CD4-positive, alpha-beta T cell (primary cell): ENCODE measurements around the gene ITFG2. TPM values are rescaled to one million over a fixed set of nuclear protein-coding genes. Genes with fewer than 3 reads are reported as not detected.
A peak's percentile ranks its signal among the peaks of the same experiment; 100 is the strongest.
"Not testable (repeated sequence)": the region's sequence is repeated elsewhere in the genome, so short reads cannot be mapped to it uniquely, and the experiment has no call there.

Source experiments
- ATAC-seq: fragments of 200-7000 bp; cut with Tn5 transposase; one replicate; pipeline ENCODE4 v1.10.0; 2022; ENCODE audit warnings: mild to moderate bottlenecking; ENCODE audit not compliant: poor library complexity
- CTCF ChIA-PET: fragments of 350-600 bp; sonication (Branson Sonifier 250); formaldehyde crosslinking; loops from one replicate; lab custom pipeline; 2021; ENCODE audit warnings: antibody characterized with exemption, inconsistent platforms; lab: Charles Lee
- POLR2A ChIA-PET: fragments of 350-600 bp; sonication (Branson Sonifier 250); formaldehyde crosslinking; loops from one replicate; lab custom pipeline; 2021; ENCODE audit warnings: antibody characterized with exemption, inconsistent platforms; lab: Charles Lee
- DNase-seq, 14 experiments: peaks; one replicate each; pipeline ENCODE4 v3.0.0-alpha.2; 2013 to 2020; ENCODE audit warnings: mixed read lengths in 2 of 14
- H3K27ac ChIP-seq, 2 donors: one replicate each; pipeline versions ENCODE4 v1.5.1 to v1.7.0; 2013; ENCODE audit warnings: low read length in 2 of 2, low read depth in 1 of 2, mild to moderate bottlenecking in 1 of 2
- H3K27me3 ChIP-seq, 2 experiments: 1 replicate in 1 of 2; 2 replicates in 1 of 2; pipeline versions ENCODE4 v1.6.1 to v1.7.0; 2013; ENCODE audit warnings: low read length in 2 of 2, control low read depth in 1 of 2, mild to moderate bottlenecking in 1 of 2, moderate library complexity in 1 of 2; ENCODE audit not compliant: insufficient read depth in 2 of 2, control insufficient read depth in 1 of 2
- H3K36me3 ChIP-seq: one replicate; pipeline ENCODE4 v1.6.1; 2013; ENCODE audit warnings: low read length, control low read depth; ENCODE audit not compliant: insufficient read depth
- H3K4me1 ChIP-seq: one replicate; pipeline ENCODE4 v1.6.1; 2013; ENCODE audit warnings: low read length, control low read depth; ENCODE audit not compliant: insufficient read depth
- H3K4me3 ChIP-seq: one replicate; pipeline ENCODE4 v1.5.1; 2013; ENCODE audit warnings: mild to moderate bottlenecking, low read length, moderate library complexity
- H3K9me3 ChIP-seq, 2 experiments: 1 replicate in 1 of 2; 2 replicates in 1 of 2; pipeline versions ENCODE4 v1.6.1 to v1.7.0; 2013; ENCODE audit warnings: low read length in 2 of 2, mild to moderate bottlenecking in 2 of 2, control low read depth in 1 of 2, moderate library complexity in 1 of 2; ENCODE audit not compliant: control insufficient read depth in 1 of 2, insufficient read depth in 1 of 2
- H3K27ac Mint-ChIP-seq: one replicate; pipeline ENCODE4 v1.8.0; 2020; ENCODE audit warnings: mixed read lengths
- H3K27me3 Mint-ChIP-seq: one replicate; pipeline ENCODE4 v1.8.0; 2021; ENCODE audit warnings: mixed read lengths
- H3K36me3 Mint-ChIP-seq: one replicate; pipeline ENCODE4 v1.8.0; 2021; ENCODE audit warnings: low read depth, mixed read lengths
- H3K4me1 Mint-ChIP-seq: one replicate; pipeline ENCODE4 v1.8.0; 2021; ENCODE audit warnings: low read depth, mixed read lengths
- H3K4me3 Mint-ChIP-seq: one replicate; pipeline ENCODE4 v1.8.0; 2020; ENCODE audit warnings: mild to moderate bottlenecking, mixed read lengths
- H3K9me3 Mint-ChIP-seq: one replicate; pipeline ENCODE4 v1.8.0; 2020; ENCODE audit warnings: mixed read lengths
- CTCF ChIP-seq: fragments of 200-600 bp; IDR thresholded peaks from one replicate; pipeline ENCODE4 v1.8.0; 2022; ENCODE audit warnings: antibody characterized with exemption, mild to moderate bottlenecking
- intact Hi-C, 2 experiments: fragments of 100-400 bp; cut with DNase I in 1 of 2; cut with micrococcal nuclease in 1 of 2; formaldehyde crosslinking; loops; one replicate each; pipeline versions ENCODE4 v1.15.1 to v1.9.0; 2023 to 2025; cut with DNase I, micrococcal nuclease
- total RNA-seq, 174 experiments: library from RNA in 2 of 174; stranded (reverse) in 2 of 174; gene quantifications; one replicate each; pipeline ENCODE4 v1.2.3 and lab custom pipeline; 2021 to 2026

The ITFG2 gene
- total RNA-seq, 2 experiments from 2014 or later, result 61.3 to 68.5 TPM

GRCh38 chr12:2765608-2766007 is 46.9 kb upstream of the ITFG2 start:
- ATAC-seq, result no peak
- no peak overlapping the region for H3K27ac ChIP-seq
- no peaks in the 10 kb centered on the region for H3K4me1 ChIP-seq
- H3K4me3 ChIP-seq, result no peak overlapping the region
- CTCF ChIA-PET, result interaction anchor here (0.5 kb wide), 1 partner anchor 12 kb away, joined by 3 read pairs; no protein-coding TSS in a partner anchor
- POLR2A ChIA-PET, result no interaction called here
- DNase-seq, result no peak
- H3K27me3 ChIP-seq, result no peaks in the 10 kb centered on the region
- intact Hi-C loops, result no loop called here
- H3K4me1 Mint-ChIP-seq, result no peaks in the 10 kb centered on the region
- no peak overlapping the region for H3K4me3 Mint-ChIP-seq
- no peaks in the 10 kb centered on the region for H3K27me3 Mint-ChIP-seq
- TF ChIP-seq CTCF, result no peak
- no peaks in the 10 kb centered on the region for H3K36me3 ChIP-seq
- H3K27ac Mint-ChIP-seq, result no peak overlapping the region
- peaks cover 0 to 4% of the 10 kb centered on the region in 2 experiments for H3K9me3 ChIP-seq
- H3K36me3 Mint-ChIP-seq, result no peaks in the 10 kb centered on the region
- H3K9me3 Mint-ChIP-seq, result no peaks in the 10 kb centered on the region

GRCh38 chr12:2768224-2768961 is 44.1 kb upstream of the ITFG2 start:
- DNase-seq, result peak in 1 of 14 experiments; percentile 25
- Histone ChIP-seq H3K9me3 (peaks cover 0 to 4% of the 10 kb centered on the region in 2 experiments), H3K36me3 (no peaks in the 10 kb centered on the region), H3K4me3 (no peak overlapping the region), H3K4me1 (no peaks in the 10 kb centered on the region), H3K27ac (no peak overlapping the region), H3K27me3 (no peaks in the 10 kb centered on the region)
- H3K4me1 Mint-ChIP-seq, result no peaks in the 10 kb centered on the region
- H3K9me3 Mint-ChIP-seq, result no peaks in the 10 kb centered on the region
- no peak for TF ChIP-seq CTCF
- intact Hi-C loops, result no loop called here
- no peaks in the 10 kb centered on the region for H3K27me3 Mint-ChIP-seq
- CTCF ChIA-PET, result no interaction called here
- POLR2A ChIA-PET, result no interaction called here
- no peaks in the 10 kb centered on the region for H3K36me3 Mint-ChIP-seq
- ATAC-seq, result no peak
- H3K4me3 Mint-ChIP-seq, result no peak overlapping the region
- no peak overlapping the region for H3K27ac Mint-ChIP-seq

GRCh38 chr12:2769866-2770533 is 42.5 kb upstream of the ITFG2 start:
- Histone ChIP-seq H3K36me3 (no peaks in the 10 kb centered on the region), H3K27me3 (no peaks in the 10 kb centered on the region), H3K4me1 (no peaks in the 10 kb centered on the region), H3K9me3 (peaks cover 0 to 4% of the 10 kb centered on the region in 2 experiments), H3K27ac (no peak overlapping the region), H3K4me3 (no peak overlapping the region)
- H3K4me1 Mint-ChIP-seq, result no peaks in the 10 kb centered on the region
- intact Hi-C loops, result no loop called here
- no peak for DNase-seq
- ChIA-PET POLR2A (no interaction called here), CTCF (no interaction called here)
- no peak for ATAC-seq
- H3K36me3 Mint-ChIP-seq, result no peaks in the 10 kb centered on the region
- no peak overlapping the region for H3K27ac Mint-ChIP-seq
- H3K4me3 Mint-ChIP-seq, result no peak overlapping the region
- H3K27me3 Mint-ChIP-seq, result no peaks in the 10 kb centered on the region
- TF ChIP-seq CTCF, result no peak
- no peaks in the 10 kb centered on the region for H3K9me3 Mint-ChIP-seq

- H3K27ac ChIP-seq, H3K4me3 Mint-ChIP-seq, H3K4me1 Mint-ChIP-seq, H3K9me3 ChIP-seq, H3K36me3 Mint-ChIP-seq, H3K4me1 ChIP-seq, H3K36me3 ChIP-seq, H3K27me3 ChIP-seq, H3K27me3 Mint-ChIP-seq, H3K4me3 ChIP-seq, intact Hi-C loops, H3K27ac Mint-ChIP-seq, H3K9me3 Mint-ChIP-seq, DNase-seq, CTCF ChIA-PET, ATAC-seq, POLR2A ChIA-PET: not testable (repeated sequence)
Measured at GRCh38 chr12:2770544-2770943, 41.9 kb upstream of the ITFG2 start.
